Activated T-helper 1 cell treated with anti-CD3 and anti-CD28 coated beads, Interleukin-2, amount 50 U/mL, for 16 hours (primary cell): ENCODE measurements around the gene MARCHF9.
"Not testable (repeated sequence)": the region's sequence is repeated elsewhere in the genome, so short reads cannot be mapped to it uniquely, and the experiment has no call there.

Experiments
- DNase-seq, 2 donors: peaks; one replicate each; pipeline ENCODE4 v3.0.0-alpha.2; 2020; ENCODE audit warnings: low read depth in 1 of 2, low spot score in 1 of 2

MARCHF9 gene

GRCh38 chr12:57769594-57769993 lies 14.7 kb downstream of the MARCHF9 start:
- no peak for DNase-seq

- DNase-seq, result no peak
These were observed 15.8 kb downstream of the MARCHF9 start for GRCh38 chr12:57770734-57771133.

DNA sequence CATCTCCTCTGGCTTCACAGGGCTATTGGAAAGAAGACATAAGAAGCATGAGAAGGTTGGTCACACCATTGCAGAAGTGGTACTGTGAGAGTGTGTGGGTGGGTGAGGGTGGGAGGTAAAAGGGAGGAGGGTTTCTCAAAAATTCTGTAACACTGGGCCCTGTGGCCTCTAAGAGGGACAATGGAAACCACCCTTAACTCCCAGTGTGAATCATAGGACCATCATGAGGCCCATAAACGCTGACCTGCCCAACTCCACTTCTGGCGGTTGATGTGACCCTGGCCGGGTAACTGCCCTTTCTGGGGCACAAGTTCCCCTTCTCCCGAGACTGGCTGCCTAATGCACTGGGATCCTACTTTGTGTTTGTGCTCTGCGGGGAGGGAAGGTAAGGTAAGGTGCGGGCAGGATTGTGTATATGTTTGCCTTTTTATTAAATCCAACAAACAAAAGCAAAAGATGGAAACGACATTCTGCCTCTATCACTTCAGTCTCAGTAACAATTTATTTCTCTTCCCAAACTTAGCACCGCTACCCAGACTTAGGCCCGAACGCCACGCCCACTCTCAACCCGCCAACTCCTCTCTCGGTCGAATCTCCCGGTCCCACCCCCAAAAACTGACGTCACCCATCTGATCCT lies 16.5 kb downstream of the MARCHF9 start:
- peak; percentile 53 to 75 for DNase-seq

DNA sequence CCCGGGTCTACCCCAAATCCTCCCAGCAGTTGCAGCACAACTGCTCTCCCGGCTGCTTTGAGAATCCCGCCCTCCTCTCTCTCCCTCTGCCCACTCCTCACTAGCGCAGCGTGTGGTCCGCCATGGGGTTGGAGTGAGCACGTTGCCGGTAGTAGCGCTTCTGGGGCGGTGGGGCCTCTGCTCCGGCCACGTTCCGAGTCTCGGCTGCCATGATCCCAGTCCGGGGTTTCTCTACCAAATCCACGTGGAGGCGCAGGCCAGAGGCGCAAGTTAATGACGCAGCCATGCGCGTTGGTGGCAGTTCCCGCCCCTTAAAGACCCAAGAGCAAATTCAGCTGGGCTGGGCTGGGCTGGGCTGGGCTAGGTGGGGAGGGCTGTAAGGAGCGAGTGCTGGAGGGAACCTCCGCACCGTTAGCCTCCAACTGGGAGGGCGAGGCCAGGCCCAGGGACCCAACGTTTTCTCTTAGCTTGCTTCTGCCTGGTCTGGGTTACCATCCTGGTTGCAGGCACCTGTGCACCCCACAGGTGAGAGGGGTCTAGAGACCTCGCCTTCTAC lies 17.0 kb downstream of the MARCHF9 start, which contains the start of gene METTL1:
TSS of gene METTL1 (minus strand) at position 233 of the 556 bp plus-strand sequence. CDS start at position 211, 22 bp downstream.
- peak; percentile 74 to 85 for DNase-seq

DNA sequence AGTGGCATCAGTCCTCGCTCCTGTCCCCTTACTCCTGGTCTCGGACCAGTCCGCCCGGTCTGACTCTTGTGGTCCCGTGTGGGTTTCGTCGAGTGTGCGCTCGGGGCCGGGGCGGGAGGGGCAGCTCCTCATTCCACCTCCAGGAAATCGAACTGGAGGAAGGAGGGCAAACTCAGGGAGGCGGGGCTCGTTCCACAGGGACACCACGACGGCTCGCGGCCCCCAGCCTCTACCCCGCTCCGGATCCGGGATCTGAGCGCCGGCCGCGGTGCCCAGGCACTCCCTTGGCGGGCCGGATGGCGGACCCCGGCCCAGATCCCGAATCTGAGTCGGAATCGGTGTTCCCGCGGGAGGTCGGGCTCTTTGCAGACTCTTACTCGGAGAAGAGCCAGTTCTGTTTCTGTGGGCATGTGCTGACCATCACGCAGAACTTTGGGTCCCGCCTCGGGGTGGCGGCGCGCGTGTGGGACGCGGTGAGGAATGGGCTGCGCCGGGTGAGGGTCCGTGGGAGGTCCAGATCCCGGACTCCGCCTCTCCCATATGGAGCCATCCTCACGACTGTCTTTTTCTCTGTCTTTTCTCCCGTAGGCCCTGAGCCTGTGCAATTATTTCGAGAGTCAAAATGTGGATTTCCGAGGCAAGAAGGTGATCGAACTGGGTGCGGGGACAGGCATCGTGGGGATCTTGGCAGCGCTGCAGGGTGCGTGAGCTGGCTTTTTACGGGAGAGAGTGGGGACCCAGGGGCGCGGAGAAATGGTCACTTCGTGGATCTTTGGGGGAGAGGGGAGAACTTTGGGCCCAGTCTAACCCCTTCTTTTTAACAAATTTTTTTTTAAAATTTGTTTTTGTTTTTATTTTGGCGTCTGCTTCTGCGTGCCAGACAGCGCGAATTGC lies 17.8 kb downstream of the MARCHF9 start, which contains the start of gene EEF1AKMT3:
TSS of gene EEF1AKMT3 (plus strand) at position 186 of the 894 bp plus-strand sequence. CDS start at position 297, 111 bp downstream.
- DNase-seq, result no peak

GRCh38 chr12:57774634-57775033 lies 19.7 kb downstream of the MARCHF9 start:
- DNase-seq, result not testable (repeated sequence)

DNA sequence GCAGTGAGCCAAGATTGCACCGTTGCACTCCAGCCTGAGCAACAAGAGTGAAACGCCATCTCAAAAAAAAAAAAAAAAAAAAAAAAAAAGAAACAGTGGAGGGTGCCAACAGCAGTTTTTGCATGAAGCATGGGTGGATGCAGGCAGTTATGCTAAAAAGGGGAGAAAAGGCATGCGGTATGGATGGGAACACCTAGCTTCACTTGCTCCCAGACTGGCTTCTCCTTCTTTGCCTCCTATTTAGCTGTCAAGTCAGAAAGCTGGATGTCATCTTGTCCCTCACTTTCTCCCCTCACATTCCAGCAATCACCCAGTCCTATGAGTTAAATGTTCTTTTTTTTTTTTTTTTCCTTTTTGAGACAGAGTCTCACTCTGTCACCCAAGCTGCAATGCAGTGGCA lies 20.1 kb downstream of the MARCHF9 start:
- no peak for DNase-seq

DNA sequence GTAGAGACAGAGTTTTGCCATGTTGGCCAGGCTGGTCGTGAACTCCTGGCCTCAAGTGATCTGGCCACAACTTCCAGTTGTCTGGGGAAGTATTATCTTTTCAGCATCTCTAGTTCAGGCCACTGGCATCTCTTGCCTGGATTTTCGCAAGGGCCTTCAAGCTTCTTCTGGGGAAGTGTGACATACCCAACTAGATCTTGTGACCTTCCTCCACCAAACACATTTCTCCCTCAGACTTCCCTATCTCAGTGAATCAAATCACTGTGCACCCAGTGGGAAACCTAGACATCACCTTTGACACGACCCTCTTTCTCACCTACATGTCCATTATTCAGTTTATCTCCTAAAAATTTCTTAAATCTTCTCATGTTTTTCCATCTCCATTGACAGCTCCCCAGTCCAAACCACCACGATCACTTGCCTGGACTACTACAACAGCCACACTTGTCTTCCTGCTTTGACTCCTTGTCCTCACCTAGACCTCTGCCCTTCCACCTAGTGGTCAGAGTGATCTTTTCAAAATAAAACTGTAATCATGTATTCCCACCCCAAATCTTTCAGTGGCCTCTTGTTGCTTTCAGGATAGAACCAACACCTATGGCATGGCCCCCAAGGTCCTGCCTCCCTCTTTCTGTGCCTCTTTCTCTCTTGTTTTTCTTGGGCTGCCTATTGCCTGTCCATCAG lies 20.8 kb downstream of the MARCHF9 start:
- DNase-seq, result no peak

GRCh38 chr12:57776247-57776587 lies 21.3 kb downstream of the MARCHF9 start:
- DNase-seq, result no peak

GRCh38 chr12:57777367-57777766 lies 22.5 kb downstream of the MARCHF9 start:
- no peak for DNase-seq

- DNase-seq, result no peak
These were observed 23.0 kb downstream of the MARCHF9 start for GRCh38 chr12:57777911-57778310.

GRCh38 chr12:57779736-57780135 lies 24.8 kb downstream of the MARCHF9 start:
- DNase-seq, result no peak

DNA sequence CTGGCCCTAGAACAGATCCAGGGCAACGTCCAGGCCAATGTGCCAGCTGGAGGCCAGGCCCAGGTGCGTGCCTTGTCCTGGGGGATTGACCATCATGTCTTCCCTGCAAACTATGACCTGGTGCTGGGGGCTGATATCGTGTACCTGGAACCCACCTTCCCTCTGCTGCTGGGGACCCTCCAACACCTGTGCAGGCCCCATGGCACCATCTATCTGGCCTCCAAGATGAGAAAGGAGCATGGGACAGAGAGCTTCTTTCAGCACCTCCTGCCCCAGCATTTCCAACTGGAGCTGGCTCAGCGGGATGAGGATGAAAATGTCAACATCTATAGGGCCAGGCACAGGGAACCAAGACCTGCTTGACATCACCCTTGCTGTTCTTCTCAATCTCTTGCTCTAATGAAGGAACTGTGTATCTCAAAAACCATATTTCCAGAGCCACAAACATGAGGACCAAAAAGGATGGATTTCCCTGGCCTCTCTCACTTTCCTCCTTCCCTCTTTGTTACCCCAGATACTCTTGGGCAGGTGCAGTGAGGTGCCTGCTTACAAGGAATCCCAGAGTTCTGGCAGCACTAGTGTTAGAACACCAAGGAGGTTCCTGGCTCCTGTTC lies 25.5 kb downstream of the MARCHF9 start:
- no peak for DNase-seq

DNA sequence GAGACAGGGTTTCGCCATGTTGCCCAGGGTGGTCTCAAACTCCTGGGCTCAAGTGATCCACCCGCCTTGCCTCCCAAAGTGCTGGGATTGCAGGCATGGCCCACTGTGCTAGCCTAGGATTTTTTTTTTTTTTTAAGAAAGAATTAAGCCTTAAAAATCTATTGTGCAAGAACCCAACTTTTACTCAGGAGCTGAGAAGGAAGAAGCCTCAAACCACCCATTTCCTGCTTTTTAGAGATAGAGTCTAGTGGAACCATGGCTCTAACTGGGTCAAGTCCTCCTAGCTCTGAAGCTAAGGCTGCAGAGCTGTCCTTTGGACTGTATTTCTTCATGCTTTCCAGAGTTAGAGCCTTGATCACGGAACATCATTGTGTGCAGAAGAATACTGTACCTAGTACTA lies 26.3 kb downstream of the MARCHF9 start:
- no peak for DNase-seq

DNA sequence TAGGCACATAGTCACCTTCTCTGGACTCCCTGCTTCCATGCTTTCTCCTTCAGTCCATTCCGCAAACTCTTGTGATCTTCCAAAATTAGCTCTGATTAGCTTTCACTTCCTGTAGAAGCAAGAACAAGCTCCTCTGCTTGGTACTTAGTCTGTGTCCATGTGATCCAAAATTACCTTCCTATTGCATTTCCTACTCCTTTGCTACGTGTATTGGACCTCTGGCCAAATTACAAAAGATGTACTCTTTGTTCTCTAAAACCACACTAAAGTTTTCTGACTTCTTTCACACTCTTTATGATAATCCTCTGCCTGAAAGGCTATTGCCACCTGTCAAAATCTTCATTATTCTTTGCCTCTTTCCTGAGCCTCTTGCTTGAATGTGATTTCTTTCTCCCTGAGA lies 26.9 kb downstream of the MARCHF9 start:
- DNase-seq, result no peak

GRCh38 chr12:57782243-57782607 lies 27.3 kb downstream of the MARCHF9 start:
- no peak for DNase-seq

DNA sequence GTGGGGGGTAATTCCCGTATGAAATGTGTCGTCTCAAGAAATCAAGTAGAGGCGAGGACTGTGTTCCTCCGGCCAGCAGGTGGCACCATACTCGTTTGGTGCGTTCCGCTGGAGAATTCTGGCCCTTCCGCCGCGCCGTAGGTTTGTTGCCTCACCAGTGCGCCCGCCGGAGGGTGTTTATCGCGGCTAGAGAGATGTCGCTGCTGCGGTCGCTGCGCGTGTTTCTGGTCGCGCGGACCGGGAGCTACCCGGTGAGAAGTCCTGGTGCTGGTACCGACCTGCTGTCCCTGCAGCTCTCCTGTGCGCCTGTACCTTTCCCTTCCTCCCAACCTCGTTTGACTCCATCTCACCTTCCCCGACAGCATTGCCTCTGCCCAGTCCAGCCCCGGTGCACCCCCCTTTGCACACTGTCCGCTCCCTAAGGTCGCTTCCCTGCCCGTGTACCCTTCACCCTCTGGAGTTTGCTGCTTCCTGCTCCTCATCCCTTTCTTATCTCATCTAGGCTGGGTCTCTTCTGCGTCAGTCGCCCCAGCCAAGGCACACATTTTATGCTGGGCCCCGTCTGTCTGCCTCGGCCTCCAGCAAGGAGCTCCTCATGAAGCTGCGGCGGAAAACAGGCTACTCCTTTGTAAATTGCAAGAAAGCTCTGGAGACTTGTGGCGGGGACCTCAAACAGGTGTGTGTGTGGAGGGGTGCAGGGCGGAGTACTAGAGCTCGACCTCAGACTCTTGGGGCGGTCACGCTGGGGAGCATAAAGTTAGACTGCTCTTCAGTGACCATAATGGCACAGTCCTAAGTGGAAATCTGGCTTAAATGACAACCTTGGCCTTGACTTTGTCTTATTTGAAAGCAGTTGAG lies 27.9 kb downstream of the MARCHF9 start, which contains the start of gene TSFM:
TSS of gene TSFM (plus strand) at position 180 of the 858 bp plus-strand sequence. CDS start at position 195, 15 bp downstream.
- peak; percentile 94 to 99 for DNase-seq

GRCh38 chr12:57783466-57783801 lies 28.5 kb downstream of the MARCHF9 start:
- DNase-seq, result no peak

GRCh38 chr12:57783861-57784260 lies 29.0 kb downstream of the MARCHF9 start:
- no peak for DNase-seq

DNA sequence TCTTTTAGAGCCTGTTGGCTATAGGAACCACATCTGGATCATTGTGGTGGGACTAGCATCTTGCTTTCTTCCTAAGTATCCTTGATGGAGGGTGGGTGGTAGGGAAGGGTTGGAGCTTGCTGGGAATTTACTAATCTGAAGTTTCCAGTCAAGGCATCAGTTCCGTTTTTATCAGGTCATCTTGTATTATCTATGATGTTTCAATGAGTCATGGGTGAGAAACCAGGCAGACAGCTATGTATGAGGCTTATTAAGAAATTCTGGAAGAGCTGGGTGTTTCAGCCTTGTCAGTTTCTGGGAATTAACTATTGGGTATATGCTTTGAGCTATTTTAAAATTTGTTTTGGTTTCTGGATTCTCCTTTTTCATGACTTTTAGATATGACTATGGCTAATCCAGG lies 39.0 kb downstream of the MARCHF9 start:
- DNase-seq, result no peak
